Panc1 (cell line): ENCODE data around the gene MIPOL1.

Experiments
- TF ChIP-seq, protein P1 (sequence below): fragments of 450-650 bp; IDR thresholded peaks from 2 replicates; pipeline ENCODE4 v1.5.1; 2017; ENCODE audit warnings: mild to moderate bottlenecking
- TF ChIP-seq, protein P2 (sequence below), 2 experiments: IDR thresholded peaks; 2 replicates each; pipeline ENCODE4 v1.6.1; 2011 to 2012; ENCODE audit warnings: low read depth in 2 of 2, control low read depth in 1 of 2, low read length in 1 of 2, mild to moderate bottlenecking in 1 of 2, moderate library complexity in 1 of 2; ENCODE audit not compliant: insufficient read depth in 1 of 2

DNA sequence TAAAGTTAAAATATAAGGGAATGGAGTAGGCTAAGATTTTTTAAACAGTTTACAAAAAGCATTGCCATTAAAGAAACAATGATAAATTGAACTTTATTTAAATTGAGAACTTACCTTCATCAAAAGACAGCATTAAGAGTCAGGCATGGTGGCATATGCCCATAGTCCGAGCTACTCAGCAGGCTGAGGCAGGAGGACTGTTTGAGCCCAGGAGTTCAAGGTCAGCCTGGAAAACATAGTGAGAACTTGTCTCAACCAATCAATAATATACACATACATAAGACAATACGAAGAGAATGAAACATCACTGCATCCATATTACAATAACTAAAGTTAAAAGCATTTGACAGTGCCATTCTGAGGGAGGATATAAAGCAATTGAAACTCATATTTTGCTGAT, 299.7 kb downstream of the MIPOL1 start:
- TF ChIP-seq, protein P1, sequence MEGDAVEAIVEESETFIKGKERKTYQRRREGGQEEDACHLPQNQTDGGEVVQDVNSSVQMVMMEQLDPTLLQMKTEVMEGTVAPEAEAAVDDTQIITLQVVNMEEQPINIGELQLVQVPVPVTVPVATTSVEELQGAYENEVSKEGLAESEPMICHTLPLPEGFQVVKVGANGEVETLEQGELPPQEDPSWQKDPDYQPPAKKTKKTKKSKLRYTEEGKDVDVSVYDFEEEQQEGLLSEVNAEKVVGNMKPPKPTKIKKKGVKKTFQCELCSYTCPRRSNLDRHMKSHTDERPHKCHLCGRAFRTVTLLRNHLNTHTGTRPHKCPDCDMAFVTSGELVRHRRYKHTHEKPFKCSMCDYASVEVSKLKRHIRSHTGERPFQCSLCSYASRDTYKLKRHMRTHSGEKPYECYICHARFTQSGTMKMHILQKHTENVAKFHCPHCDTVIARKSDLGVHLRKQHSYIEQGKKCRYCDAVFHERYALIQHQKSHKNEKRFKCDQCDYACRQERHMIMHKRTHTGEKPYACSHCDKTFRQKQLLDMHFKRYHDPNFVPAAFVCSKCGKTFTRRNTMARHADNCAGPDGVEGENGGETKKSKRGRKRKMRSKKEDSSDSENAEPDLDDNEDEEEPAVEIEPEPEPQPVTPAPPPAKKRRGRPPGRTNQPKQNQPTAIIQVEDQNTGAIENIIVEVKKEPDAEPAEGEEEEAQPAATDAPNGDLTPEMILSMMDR = no peak
- TF ChIP-seq, protein P2, sequence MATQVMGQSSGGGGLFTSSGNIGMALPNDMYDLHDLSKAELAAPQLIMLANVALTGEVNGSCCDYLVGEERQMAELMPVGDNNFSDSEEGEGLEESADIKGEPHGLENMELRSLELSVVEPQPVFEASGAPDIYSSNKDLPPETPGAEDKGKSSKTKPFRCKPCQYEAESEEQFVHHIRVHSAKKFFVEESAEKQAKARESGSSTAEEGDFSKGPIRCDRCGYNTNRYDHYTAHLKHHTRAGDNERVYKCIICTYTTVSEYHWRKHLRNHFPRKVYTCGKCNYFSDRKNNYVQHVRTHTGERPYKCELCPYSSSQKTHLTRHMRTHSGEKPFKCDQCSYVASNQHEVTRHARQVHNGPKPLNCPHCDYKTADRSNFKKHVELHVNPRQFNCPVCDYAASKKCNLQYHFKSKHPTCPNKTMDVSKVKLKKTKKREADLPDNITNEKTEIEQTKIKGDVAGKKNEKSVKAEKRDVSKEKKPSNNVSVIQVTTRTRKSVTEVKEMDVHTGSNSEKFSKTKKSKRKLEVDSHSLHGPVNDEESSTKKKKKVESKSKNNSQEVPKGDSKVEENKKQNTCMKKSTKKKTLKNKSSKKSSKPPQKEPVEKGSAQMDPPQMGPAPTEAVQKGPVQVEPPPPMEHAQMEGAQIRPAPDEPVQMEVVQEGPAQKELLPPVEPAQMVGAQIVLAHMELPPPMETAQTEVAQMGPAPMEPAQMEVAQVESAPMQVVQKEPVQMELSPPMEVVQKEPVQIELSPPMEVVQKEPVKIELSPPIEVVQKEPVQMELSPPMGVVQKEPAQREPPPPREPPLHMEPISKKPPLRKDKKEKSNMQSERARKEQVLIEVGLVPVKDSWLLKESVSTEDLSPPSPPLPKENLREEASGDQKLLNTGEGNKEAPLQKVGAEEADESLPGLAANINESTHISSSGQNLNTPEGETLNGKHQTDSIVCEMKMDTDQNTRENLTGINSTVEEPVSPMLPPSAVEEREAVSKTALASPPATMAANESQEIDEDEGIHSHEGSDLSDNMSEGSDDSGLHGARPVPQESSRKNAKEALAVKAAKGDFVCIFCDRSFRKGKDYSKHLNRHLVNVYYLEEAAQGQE (IDR thresholded peaks at IDR 0.05; ENCODE audit: insufficient read depth in 1 of 2, low read depth in 2 of 2, low read length in 1 of 2) = no peak
